DOHH2 (cell line): Measurements from ENCODE around the gene CCDC74B.
"Not testable (repeated sequence)": the region's sequence is repeated elsewhere in the genome, so short reads cannot be mapped to it uniquely, and the experiment has no call there.

Experiments
- CTCF ChIP-seq: fragments of 200-600 bp; sonication (generic); IDR thresholded peaks from one replicate; pipeline ENCODE4 v1.5.1; 2014; ENCODE audit warnings: antibody characterized with exemption, mild to moderate bottlenecking, low read depth, low read length; ENCODE audit not compliant: poor library complexity, severe bottlenecking
- EZH2phosphoT487 ChIP-seq: fragments of 200-600 bp; sonication (generic); IDR thresholded peaks from 2 replicates; pipeline ENCODE4 v1.6.1; 2017; ENCODE audit warnings: borderline replicate concordance, mild to moderate bottlenecking, antibody characterized with exemption, low read length, moderate library complexity, mixed read lengths

GRCh38 chr2:130188958-130189357 lies 44.0 kb upstream of the CCDC74B start:
- TF ChIP-seq CTCF, EZH2phosphoT487: not testable (repeated sequence)
